ENCODE data around the gene TCF19.
"Not testable (repeated sequence)": the region's sequence is repeated elsewhere in the genome, so short reads cannot be mapped to it uniquely, and the experiment has no call there.

Gene TCF19

DNA sequence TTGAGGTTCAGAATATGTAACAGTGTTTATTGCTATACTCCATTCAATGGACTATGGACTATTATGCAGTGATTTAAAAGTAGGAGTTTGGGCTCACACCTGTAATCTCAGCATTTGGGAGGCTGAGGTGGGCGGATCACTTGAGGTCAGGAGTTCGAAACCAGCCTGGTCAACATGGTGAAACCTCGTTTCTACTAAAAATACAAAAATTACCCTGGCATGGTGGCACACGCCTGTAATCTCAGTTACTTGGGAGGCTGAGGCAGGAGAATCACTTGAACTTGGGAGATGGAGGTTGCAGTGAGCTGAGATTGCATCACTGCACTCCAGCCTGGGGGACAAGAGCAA is 40.7 kb downstream of the TCF19 start:
- not testable (repeated sequence) for FAIRE-seq; DNase-seq (ENCODE audit: extremely low spot score, insufficient read length, low read depth)

- DNase-seq (ENCODE audit: extremely low spot score, insufficient read length, low read depth) (no peak), FAIRE-seq (no peak)
Measured at GRCh38 chr6:31202259-31203166, 44.1 kb downstream of the TCF19 start.

DNA sequence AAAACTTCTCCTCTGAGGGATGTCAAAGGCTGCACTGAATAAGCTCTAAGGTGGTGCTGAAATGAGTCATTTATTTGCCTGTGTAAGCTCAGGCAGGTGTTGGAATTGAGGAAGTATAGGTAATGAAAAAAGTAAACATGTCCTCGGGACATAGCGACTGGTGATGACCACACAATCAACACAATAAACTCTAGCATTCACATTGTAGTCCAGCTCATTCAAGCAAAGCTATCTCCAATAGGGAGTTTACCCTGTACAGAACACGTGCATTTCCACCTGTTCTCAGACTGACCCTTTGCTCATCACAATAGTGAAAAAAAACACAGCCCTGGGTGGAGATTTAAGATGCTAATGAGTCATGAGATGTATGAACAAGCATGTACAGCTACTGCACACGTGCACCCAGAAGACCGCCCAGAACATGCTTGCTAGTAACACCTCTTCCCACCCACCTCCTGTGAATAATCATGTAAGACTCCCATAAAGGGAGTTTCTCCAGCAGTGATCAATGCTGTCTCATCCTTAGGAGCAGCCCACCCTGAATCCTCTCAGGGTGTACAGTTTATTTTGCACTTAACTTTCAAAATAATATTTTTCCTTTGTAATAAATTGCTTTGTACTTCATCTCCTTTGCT is 45.1 kb downstream of the TCF19 start:
- no peak for FAIRE-seq
- no peak for DNase-seq (ENCODE audit: extremely low spot score, insufficient read length, low read depth)

- FAIRE-seq (no peak), DNase-seq (ENCODE audit: extremely low spot score, insufficient read length, low read depth) (no peak)
Measured at GRCh38 chr6:31204751-31205145, 46.4 kb downstream of the TCF19 start.

- DNase-seq (ENCODE audit: extremely low spot score, insufficient read length, low read depth) = no peak
- no peak for FAIRE-seq
Measured at GRCh38 chr6:31205638-31206037, 47.2 kb downstream of the TCF19 start.

DNA sequence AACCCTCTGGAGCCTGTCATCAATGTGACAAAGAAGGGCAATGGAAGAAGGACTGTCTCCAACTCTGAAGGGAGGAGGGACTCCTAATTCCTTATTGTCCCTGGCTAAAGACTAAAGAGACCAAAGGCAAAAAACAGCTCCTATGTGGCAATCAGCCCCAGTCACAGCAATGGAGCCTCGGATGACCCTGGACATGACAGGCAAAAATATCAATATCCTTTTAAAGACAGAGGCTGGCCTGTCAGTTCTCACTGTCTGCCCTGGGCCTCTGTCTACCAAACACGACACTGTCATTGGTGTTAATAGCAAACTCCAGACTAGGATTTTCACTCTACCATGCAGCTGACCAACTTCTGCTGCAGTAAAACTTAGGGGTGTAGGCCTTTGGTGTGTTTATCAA is 50.1 kb downstream of the TCF19 start:
- DNase-seq (ENCODE audit: extremely low spot score, insufficient read length, low read depth) = no peak
- no peak for FAIRE-seq

DNA sequence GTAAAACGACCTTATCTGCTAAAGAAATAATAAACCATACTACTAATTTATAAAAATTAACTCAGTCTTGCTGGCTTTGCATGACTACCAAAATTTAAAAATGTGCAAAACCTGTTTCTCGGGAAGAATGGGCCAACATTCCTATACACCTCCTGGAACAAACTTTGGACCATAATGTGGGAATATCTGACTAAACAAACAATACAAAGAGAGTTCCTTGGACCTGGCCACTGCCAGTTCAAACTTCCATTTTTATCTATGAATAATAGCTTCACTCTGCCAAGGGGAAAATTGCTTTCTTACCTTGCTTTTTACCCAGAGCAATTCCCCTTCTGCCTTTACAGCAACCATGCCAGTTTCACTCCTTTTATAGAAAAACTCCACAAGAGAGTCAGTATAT is 50.7 kb downstream of the TCF19 start:
- FAIRE-seq = no peak
- no peak for DNase-seq (ENCODE audit: extremely low spot score, insufficient read length, low read depth)

DNA sequence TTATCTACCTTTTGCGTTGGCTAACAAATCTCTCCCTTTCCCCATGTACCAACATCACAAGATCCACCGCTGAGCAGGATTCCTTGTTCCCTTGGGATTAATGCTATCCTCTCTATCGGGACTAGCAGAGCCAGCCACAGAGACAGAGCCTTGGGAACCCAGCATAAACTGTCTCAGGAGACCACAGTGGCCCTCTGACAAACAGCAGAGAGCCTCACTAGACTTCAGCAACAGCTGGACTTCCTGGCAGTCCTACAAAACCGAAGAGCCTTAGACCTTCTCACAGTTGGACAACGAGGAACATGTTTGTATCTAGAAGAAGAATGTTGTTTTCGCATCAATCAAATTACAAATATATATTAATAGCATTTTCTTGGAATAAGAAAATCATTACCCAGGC is 51.7 kb downstream of the TCF19 start:
- no peak for FAIRE-seq
- no peak for DNase-seq (ENCODE audit: extremely low spot score, insufficient read length, low read depth)

GRCh38 chr6:31210741-31211532 is 52.5 kb downstream of the TCF19 start:
- FAIRE-seq = no peak
- DNase-seq (ENCODE audit: extremely low spot score, insufficient read length, low read depth) = no peak

Data from GM18507 (cell line).